Ovary (tissue), 9 donors: ENCODE results near the gene ABCA4. TPM values are rescaled to one million over a fixed set of nuclear protein-coding genes. Genes with fewer than 3 reads are reported as not detected.

Source experiments
- DNase-seq, 5 donors: peaks; one replicate each; pipeline ENCODE4 v3.0.0-alpha.2; 2019 to 2020
- H3K27ac ChIP-seq, 2 donors: fragments of 200-600 bp; one replicate each; pipeline versions ENCODE4 v1.5.1 to v1.8.0; 2019 to 2022
- H3K27me3 ChIP-seq: fragments of 200-600 bp; one replicate; pipeline ENCODE4 v1.8.0; 2022
- H3K36me3 ChIP-seq: fragments of 200-600 bp; sonication (generic); one replicate; pipeline ENCODE4 v1.5.1; 2019
- H3K4me1 ChIP-seq: one replicate; pipeline ENCODE4 v1.8.1; 2013; ENCODE audit warnings: mild to moderate bottlenecking, moderate library complexity; ENCODE audit not compliant: insufficient read depth
- H3K4me3 ChIP-seq: fragments of 200-600 bp; sonication (generic); one replicate; pipeline ENCODE4 v1.5.1; 2017
- H3K9me3 ChIP-seq, 2 donors: fragments of 200-600 bp in 1 of 2; sonication (generic) in 1 of 2; one replicate each; pipeline versions ENCODE4 v1.5.1 to v1.8.1; 2013 to 2019; ENCODE audit warnings: mild to moderate bottlenecking in 1 of 2, moderate library complexity in 1 of 2
- EP300 ChIP-seq: sonication (generic); formaldehyde crosslinking; IDR thresholded peaks from one replicate; pipeline ENCODE4 v1.6.1; 2017; ENCODE audit warnings: antibody characterized with exemption
- POLR2A ChIP-seq: fragments of 450-650 bp; IDR thresholded peaks from one replicate; pipeline ENCODE4 v1.6.1; 2017; ENCODE audit warnings: antibody characterized with exemption, mild to moderate bottlenecking, moderate library complexity
- WGBS, 3 donors: extraction: QIAGEN DNeasy Blood & Tissue Kit in 1 of 3; methylation state at CpG; one replicate each; pipeline versions ENCODE4 v1.1.5 to v1.1.7; 2013 to 2017; 5-methylcytosine and 5-hydroxymethylcytosine counted together
- intact Hi-C, 4 donors: fragments of 100-400 bp; cut with DNase I; formaldehyde crosslinking; loops; one replicate each; pipeline versions ENCODE4 v1.11.0 to v1.15.1; 2022 to 2023
- polyA plus RNA-seq, 2 donors: library from polyadenylated mRNA; stranded (reverse); fragments of 200-250 nt in 1 of 2; fragments of 350-450 nt in 1 of 2; fragmentation: Illumina TruSeq in 1 of 2; extraction: RNeasy Lipid Tissue Mini Kit (QIAGEN cat#74804) in 1 of 2; gene quantifications; one replicate each; pipeline ENCODE4 v1.2.3, GENCODE V29; 2013 to 2014
- total RNA-seq, 7 donors: library from RNA; depleted of rRNA in 2 of 7; stranded (reverse); fragments of >200 nt in 2 of 7; fragmentation: NEBNext Ultra II Directional in 3 of 7; extraction: Animal tissue kit (Norgen Biotek cat#: 25700) in 3 of 7; gene quantifications; one replicate each; pipeline versions ENCODE4 v1.1.0 to v1.2.4, GENCODE V29; 2016 to 2023
- TF ChIP-seq, protein P1 (sequence below), 3 donors: fragments of 450-650 bp in 2 of 3; fragments of 200-600 bp in 1 of 3; IDR thresholded peaks; one replicate each; pipeline versions ENCODE4 v1.5.1 to v1.8.0; 2016 to 2022; ENCODE audit warnings: antibody characterized with exemption in 3 of 3, mild to moderate bottlenecking in 1 of 3
- donor health status: DM: no; HTN: no; CAD: no; lungs with moderate emphysema.
- donor health status: DM: no; HTN: no; CAD: no.
- donor health status: Bipolar disorder and iron deficiency.
- donor health status: DM: yes; HTN: yes; CAD: no.
- donor health status: DM: no; HTN: no; CAD: no.
- donor health status: DM: yes; HTN: yes; CAD: no.

ABCA4 gene
- total and polyA plus RNA-seq, 9 donors, result 0.12 to 3.1 (median 0.35) TPM

DNA sequence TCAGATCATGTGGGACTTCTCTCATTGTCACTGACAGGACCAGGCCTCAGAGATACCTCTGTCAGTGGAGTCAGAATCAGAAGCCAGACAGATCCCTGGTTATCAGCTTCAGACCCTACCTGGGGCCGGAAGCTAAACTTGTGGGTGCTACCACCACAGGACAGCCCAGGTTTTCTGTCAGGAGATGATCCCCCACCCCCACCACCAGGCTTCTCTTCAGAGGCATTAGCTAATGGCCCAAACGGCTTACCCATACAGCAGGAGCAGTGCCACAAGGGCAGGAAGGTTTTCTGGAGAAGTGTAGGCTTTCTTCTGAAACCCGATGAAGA, 105.5 kb downstream of the ABCA4 start:
- Histone ChIP-seq H3K4me3 (no peak overlapping the region), H3K36me3 (no peaks in the 10 kb centered on the region), H3K9me3 (no peaks in the 10 kb centered on the region), H3K27ac (no peak overlapping the region), H3K4me1 (peaks cover 3% of the 10 kb centered on the region), H3K27me3 (no peaks in the 10 kb centered on the region)
- intact Hi-C loops, result no loop called here
- no peak for DNase-seq
- TF ChIP-seq POLR2A, result no peak
- TF ChIP-seq, protein P1, sequence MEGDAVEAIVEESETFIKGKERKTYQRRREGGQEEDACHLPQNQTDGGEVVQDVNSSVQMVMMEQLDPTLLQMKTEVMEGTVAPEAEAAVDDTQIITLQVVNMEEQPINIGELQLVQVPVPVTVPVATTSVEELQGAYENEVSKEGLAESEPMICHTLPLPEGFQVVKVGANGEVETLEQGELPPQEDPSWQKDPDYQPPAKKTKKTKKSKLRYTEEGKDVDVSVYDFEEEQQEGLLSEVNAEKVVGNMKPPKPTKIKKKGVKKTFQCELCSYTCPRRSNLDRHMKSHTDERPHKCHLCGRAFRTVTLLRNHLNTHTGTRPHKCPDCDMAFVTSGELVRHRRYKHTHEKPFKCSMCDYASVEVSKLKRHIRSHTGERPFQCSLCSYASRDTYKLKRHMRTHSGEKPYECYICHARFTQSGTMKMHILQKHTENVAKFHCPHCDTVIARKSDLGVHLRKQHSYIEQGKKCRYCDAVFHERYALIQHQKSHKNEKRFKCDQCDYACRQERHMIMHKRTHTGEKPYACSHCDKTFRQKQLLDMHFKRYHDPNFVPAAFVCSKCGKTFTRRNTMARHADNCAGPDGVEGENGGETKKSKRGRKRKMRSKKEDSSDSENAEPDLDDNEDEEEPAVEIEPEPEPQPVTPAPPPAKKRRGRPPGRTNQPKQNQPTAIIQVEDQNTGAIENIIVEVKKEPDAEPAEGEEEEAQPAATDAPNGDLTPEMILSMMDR (IDR thresholded peaks at IDR 0.05), result no peak
- no peak for TF ChIP-seq EP300
- WGBS, 3 donors, result 76 to 88% (median 85%) methylated on average over 3 of the region's 3 CpGs

GRCh38 chr1:94014635-94015488, 106.1 kb downstream of the ABCA4 start:
- TF ChIP-seq POLR2A (no peak), EP300 (no peak)
- TF ChIP-seq, protein P1 (IDR thresholded peaks at IDR 0.05), result no peak
- no peak overlapping the region for H3K4me3 ChIP-seq
- H3K27me3 ChIP-seq, result no peaks in the 10 kb centered on the region
- peaks cover 2% of the 10 kb centered on the region for H3K4me1 ChIP-seq
- no peaks in the 10 kb centered on the region for H3K9me3 ChIP-seq
- 85 to 96% (median 92%) methylated on average over 6 of the region's 6 CpGs for WGBS, 3 donors
- DNase-seq, result no peak
- H3K36me3 ChIP-seq, result no peaks in the 10 kb centered on the region
- no peak overlapping the region for H3K27ac ChIP-seq
- intact Hi-C loops, result no loop called here

GRCh38 chr1:94014087-94014486, 106.9 kb downstream of the ABCA4 start:
- TF ChIP-seq, protein P1 (IDR thresholded peaks at IDR 0.05), result no peak
- TF ChIP-seq POLR2A, result no peak
- no peak for TF ChIP-seq EP300

DNA sequence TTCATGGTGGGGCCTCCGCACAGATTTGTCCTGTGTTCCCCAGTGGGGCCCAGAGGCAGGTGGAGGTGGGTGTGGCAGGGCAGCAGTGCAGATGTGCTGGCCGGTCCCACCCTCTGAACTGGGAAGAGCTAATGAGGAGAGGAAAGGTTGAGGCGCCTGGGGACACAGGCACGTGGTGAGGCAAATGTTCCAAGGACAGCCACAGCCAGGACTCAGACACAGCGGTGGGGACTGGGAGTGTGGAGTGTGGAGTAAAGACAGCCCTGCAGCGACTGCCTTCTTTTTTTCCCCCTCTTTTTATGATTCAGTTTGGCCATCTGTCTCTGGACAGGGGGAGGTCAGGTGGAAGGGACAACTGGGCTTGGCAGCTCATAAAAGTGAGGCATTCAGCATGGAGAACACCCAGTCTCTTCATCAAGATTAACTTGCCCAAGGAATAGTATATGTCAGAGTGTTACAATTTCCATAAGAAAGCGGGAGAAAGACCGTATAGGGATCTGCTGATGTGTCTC, 107.5 kb downstream of the ABCA4 start:
- no peaks in the 10 kb centered on the region for H3K36me3 ChIP-seq
- peaks cover 2% of the 10 kb centered on the region for H3K4me1 ChIP-seq
- no peak for TF ChIP-seq POLR2A
- TF ChIP-seq, protein P1 (IDR thresholded peaks at IDR 0.05), result no peak
- H3K4me3 ChIP-seq, result no peak overlapping the region
- DNase-seq, result no peak
- H3K27me3 ChIP-seq, result no peaks in the 10 kb centered on the region
- 90 to 91% (median 90%) methylated on average over 8 of the region's 8 CpGs for WGBS, 3 donors
- H3K9me3 ChIP-seq, result no peaks in the 10 kb centered on the region
- H3K27ac ChIP-seq, result no peak overlapping the region
- intact Hi-C loops, result no loop called here

More at GRCh38 chr1:94014087-94014486, 106.9 kb downstream of the ABCA4 start:
- Histone ChIP-seq H3K27me3 (no peaks in the 10 kb centered on the region), H3K36me3 (no peaks in the 10 kb centered on the region), H3K4me1 (peaks cover 2% of the 10 kb centered on the region), H3K9me3 (no peaks in the 10 kb centered on the region), H3K4me3 (no peak overlapping the region), H3K27ac (no peak overlapping the region)
- 88 to 94% (median 93%) methylated on average over 6 of the region's 6 CpGs for WGBS, 3 donors
- DNase-seq, result no peak
- intact Hi-C loops, result no loop called here
